PC-9 (cell line): ENCODE measurements around the gene KDM4D. TPM values are rescaled to one million over a fixed set of nuclear protein-coding genes. Genes with fewer than 3 reads are reported as not detected.

Experiments
- BruUV-seq: library from RNA; stranded (reverse); fragments of 400-500 nt; replicated peaks from 2 replicates; lab custom pipeline; 2021; lab: Mats Ljungman, UMichigan
- CTCF ChIA-PET: fragments of 300-600 bp; sonication (Branson Sonifier 250); formaldehyde crosslinking; loops from one replicate; lab custom pipeline; 2022; ENCODE audit warnings: antibody characterized with exemption; lab: Charles Lee
- POLR2A ChIA-PET: fragments of 300-600 bp; sonication (Branson Sonifier 250); formaldehyde crosslinking; loops from one replicate; lab custom pipeline; 2022; ENCODE audit warnings: antibody characterized with exemption; ENCODE audit not compliant: unreplicated experiment; lab: Charles Lee
- DNase-seq, 2 experiments: peaks; one replicate each; pipeline versions ENCODE4 v3.0.0 to v3.0.0-alpha.2; 2015 to 2022; ENCODE audit warnings: mixed read lengths in 1 of 2
- H2AFZ ChIP-seq: fragments of 200-600 bp; sonication (generic); 2 replicates; pipeline ENCODE4 v1.8.1; 2017; ENCODE audit warnings: antibody characterized with exemption
- H3F3A ChIP-seq: fragments of 200-600 bp; sonication (generic); 2 replicates; pipeline ENCODE4 v1.8.1; 2017; ENCODE audit warnings: antibody characterized with exemption, mild to moderate bottlenecking, low read depth; ENCODE audit not compliant: insufficient read depth
- H3K27ac ChIP-seq: fragments of 200-600 bp; sonication (generic); 2 replicates; pipeline ENCODE4 v1.6.1; 2016; ENCODE audit warnings: mixed run types
- H3K27me3 ChIP-seq: fragments of 200-600 bp; sonication (generic); 2 replicates; pipeline ENCODE4 v1.6.1; 2016; ENCODE audit warnings: low read depth, mixed run types; ENCODE audit not compliant: insufficient read depth
- H3K36me3 ChIP-seq: fragments of 200-600 bp; sonication (generic); 2 replicates; pipeline ENCODE4 v1.6.1; 2016; ENCODE audit warnings: low read depth, mixed run types
- H3K4me1 ChIP-seq: fragments of 200-600 bp; sonication (generic); replicated peaks from 2 replicates; pipeline ENCODE4 v1.6.1; 2016; ENCODE audit warnings: mixed run types; ENCODE audit not compliant: insufficient read depth
- H3K4me2 ChIP-seq: fragments of 200-600 bp; sonication (generic); 2 replicates; pipeline ENCODE4 v1.6.1; 2017; ENCODE audit warnings: mixed run types
- H3K4me3 ChIP-seq: fragments of 200-600 bp; sonication (generic); 2 replicates; pipeline ENCODE4 v1.6.1; 2016; ENCODE audit warnings: mixed run types
- H3K79me2 ChIP-seq: fragments of 200-600 bp; sonication (generic); 2 replicates; pipeline ENCODE4 v1.6.1; 2017; ENCODE audit warnings: low read depth, mixed run types
- H3K9me2 ChIP-seq: fragments of 200-600 bp; sonication (generic); 2 replicates; pipeline ENCODE4 v1.8.1; 2017; ENCODE audit warnings: mild to moderate bottlenecking; ENCODE audit not compliant: insufficient read depth
- H3K9me3 ChIP-seq: fragments of 200-600 bp; sonication (generic); 2 replicates; pipeline ENCODE4 v1.8.1; 2016; ENCODE audit warnings: low read depth; ENCODE audit not compliant: insufficient read depth
- H4K20me1 ChIP-seq: fragments of 200-600 bp; sonication (generic); 2 replicates; pipeline ENCODE4 v1.8.1; 2017; ENCODE audit not compliant: insufficient read depth
- EZH2 ChIP-seq: fragments of 200-600 bp; sonication (generic); IDR thresholded peaks from 2 replicates; pipeline ENCODE4 v1.8.0; 2017; ENCODE audit warnings: antibody characterized with exemption, low read depth
- intact Hi-C: fragments of 100-400 bp; cut with micrococcal nuclease; formaldehyde crosslinking; loops from one replicate; pipeline ENCODE4 v1.10.0; 2022; ENCODE audit not compliant: unreplicated experiment
- total RNA-seq: library from RNA; stranded (reverse); gene quantifications from 2 replicates; pipeline ENCODE4 v1.2.3, GENCODE V29; 2021
- TF ChIP-seq, protein P1 (sequence below): fragments of 200-600 bp; sonication (generic); conservative IDR thresholded peaks from 2 replicates; pipeline ENCODE4 v1.6.1; 2017; ENCODE audit warnings: mixed run types, antibody characterized with exemption, mild to moderate bottlenecking, moderate library complexity

The KDM4D gene
- total RNA-seq, 1 experiment from 2014 or later = 0.85 TPM

DNA sequence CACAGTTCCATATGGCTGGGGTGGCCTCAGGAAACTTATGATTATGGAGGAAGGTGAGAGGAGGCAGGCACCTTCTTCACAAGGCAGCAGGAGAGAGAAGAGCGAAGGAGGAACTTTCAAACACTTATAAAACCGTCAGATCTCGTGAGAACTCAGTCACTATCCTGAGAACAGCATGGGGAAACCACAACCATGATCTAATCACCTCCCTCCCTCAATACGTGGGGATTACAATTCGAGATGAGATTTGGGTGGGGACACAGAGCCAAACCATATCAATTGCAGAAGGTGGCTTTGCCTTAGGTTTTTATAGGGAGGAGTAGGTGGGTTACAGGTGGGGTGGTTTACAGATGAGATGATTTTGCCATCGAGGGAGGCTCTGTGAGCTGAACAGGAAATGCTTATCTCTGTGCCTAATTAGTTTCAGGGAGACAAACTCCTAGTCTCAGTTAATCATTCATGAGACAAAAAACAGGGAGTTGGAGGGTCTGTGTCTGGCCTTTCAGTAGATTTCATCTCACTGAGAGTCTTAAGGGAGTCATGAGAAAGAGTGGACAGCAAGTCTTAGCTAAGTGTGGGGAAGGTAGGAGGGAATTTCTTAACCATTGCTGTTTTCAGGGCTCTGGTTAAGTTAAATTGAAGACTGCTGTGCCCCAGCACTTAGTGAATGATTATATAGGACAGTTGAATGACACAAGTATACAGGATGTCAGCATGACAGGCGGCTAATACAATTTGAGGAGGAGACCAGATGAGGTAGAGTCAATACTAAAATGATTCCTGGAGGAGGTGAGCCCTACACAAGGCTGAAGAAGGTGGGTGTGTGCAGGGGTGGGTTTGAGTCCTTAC, 47.9 kb upstream of the KDM4D start:
- Histone ChIP-seq H3K36me3 (no peaks in the 10 kb centered on the region), H3K27me3 (no peaks in the 10 kb centered on the region), H3F3A (no peaks in the 10 kb centered on the region), H3K4me2 (no peak overlapping the region), H3K27ac (no peak overlapping the region), H2AFZ (no peak overlapping the region), H3K4me1 (peaks cover 9% of the 10 kb centered on the region), H3K9me3 (no peaks in the 10 kb centered on the region), H3K4me3 (no peak overlapping the region), H4K20me1 (no peaks in the 10 kb centered on the region), H3K79me2 (no peaks in the 10 kb centered on the region), H3K9me2 (no peaks in the 10 kb centered on the region)
- BruUV-seq = no TSS peak
- no peak for TF ChIP-seq EZH2
- no peak for DNase-seq
- intact Hi-C loops = no loop called here
- ChIA-PET POLR2A (no interaction called here), CTCF (no interaction called here)

DNA sequence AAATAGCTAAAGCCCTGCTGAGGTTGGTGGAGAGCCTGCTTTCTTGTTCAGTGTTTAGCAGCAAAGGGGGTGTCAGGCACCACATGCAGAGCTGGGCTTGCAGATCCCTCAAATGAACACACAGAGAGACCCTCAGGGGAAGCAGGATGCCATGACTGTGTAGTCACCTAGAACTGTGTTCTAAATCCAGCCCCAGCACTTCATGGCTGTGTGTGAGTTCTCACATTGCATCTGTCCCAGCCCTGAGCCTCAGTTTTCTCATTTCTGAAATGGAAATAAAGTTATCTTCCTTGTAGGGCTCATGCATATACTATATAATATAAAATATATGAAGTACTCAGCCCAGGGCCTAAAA, 47.3 kb upstream of the KDM4D start:
- Histone ChIP-seq H3K27ac (no peak overlapping the region), H3F3A (no peaks in the 10 kb centered on the region), H3K4me1 (peaks cover 9% of the 10 kb centered on the region), H3K27me3 (no peaks in the 10 kb centered on the region), H3K79me2 (no peaks in the 10 kb centered on the region), H2AFZ (no peak overlapping the region), H3K36me3 (no peaks in the 10 kb centered on the region), H3K9me2 (no peaks in the 10 kb centered on the region), H3K4me3 (no peak overlapping the region), H4K20me1 (no peaks in the 10 kb centered on the region), H3K4me2 (no peak overlapping the region), H3K9me3 (no peaks in the 10 kb centered on the region)
- no TSS peak for BruUV-seq
- TF ChIP-seq, protein P1, sequence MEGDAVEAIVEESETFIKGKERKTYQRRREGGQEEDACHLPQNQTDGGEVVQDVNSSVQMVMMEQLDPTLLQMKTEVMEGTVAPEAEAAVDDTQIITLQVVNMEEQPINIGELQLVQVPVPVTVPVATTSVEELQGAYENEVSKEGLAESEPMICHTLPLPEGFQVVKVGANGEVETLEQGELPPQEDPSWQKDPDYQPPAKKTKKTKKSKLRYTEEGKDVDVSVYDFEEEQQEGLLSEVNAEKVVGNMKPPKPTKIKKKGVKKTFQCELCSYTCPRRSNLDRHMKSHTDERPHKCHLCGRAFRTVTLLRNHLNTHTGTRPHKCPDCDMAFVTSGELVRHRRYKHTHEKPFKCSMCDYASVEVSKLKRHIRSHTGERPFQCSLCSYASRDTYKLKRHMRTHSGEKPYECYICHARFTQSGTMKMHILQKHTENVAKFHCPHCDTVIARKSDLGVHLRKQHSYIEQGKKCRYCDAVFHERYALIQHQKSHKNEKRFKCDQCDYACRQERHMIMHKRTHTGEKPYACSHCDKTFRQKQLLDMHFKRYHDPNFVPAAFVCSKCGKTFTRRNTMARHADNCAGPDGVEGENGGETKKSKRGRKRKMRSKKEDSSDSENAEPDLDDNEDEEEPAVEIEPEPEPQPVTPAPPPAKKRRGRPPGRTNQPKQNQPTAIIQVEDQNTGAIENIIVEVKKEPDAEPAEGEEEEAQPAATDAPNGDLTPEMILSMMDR = no peak
- no peak for DNase-seq
- ChIA-PET POLR2A (no interaction called here), CTCF (no interaction called here)
- intact Hi-C loops = no loop called here

DNA sequence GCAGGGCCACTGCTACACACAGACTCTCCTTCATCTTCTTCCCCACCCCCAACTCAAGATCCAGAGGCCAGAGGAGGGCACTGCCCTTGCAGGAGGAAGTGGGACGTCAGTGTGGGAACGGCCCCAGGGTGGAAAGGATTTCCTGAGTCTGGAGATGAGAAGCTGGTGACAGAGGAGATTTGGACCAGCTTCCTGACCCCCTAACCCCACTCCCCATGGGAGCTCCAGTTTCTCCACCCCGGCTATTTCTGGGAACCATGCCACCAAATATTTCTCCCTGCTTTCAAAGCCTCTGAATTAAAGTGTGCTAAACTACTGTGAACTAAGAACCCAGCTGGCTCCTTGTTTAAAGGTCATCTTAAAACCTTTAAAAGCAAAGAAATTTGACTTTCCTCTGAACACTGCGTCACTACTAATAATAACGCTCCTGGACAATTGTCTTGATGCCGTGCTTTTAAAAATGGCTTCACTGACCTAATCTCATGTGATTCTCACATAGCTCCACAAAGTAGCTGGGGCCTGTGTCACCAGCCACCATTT, 46.7 kb upstream of the KDM4D start:
- Histone ChIP-seq H3K9me2 (no peaks in the 10 kb centered on the region), H2AFZ (no peak overlapping the region), H3K36me3 (no peaks in the 10 kb centered on the region), H3K4me2 (peak overlapping the region; percentile 5; the same call in 1 of the 2 replicates), H3K4me1 (peaks cover 9% of the 10 kb centered on the region), H3K4me3 (no peak overlapping the region), H3K79me2 (no peaks in the 10 kb centered on the region), H3K9me3 (no peaks in the 10 kb centered on the region), H3K27me3 (no peaks in the 10 kb centered on the region), H3F3A (no peaks in the 10 kb centered on the region), H3K27ac (no peak overlapping the region), H4K20me1 (no peaks in the 10 kb centered on the region)
- ChIA-PET CTCF (no interaction called here), POLR2A (interaction anchor here (0.7 kb wide), 1 partner anchor 47 kb away, joined by 3 read pairs; the partner anchor contains the start of genes CWC15 and KDM4D)
- peak; percentile 32 to 80 for DNase-seq
- BruUV-seq = no TSS peak
- intact Hi-C loops = no loop called here
- no peak for TF ChIP-seq EZH2
- TF ChIP-seq, protein P1 = no peak
